ENCODE measurements around the gene SLC25A3. TPM values are rescaled to one million over a fixed set of nuclear protein-coding genes. Genes with fewer than 3 reads are reported as not detected.

SLC25A3 gene
- total RNA-seq, 1 experiment from 2014 or later = 547 TPM

- H3K4me1 ChIP-seq (ENCODE audit: insufficient read depth, low read length) = 0 out of 2 replicates have a peak, but pooled peaks cover 6% of the 10 kb centered on the region
- H3K27me3 ChIP-seq (ENCODE audit: low read length) = no peaks in the 10 kb centered on the region
- ChIA-PET CTCF (no interaction called here), POLR2A (ENCODE audit: unreplicated experiment) (no interaction called here)
- ATAC-seq (peak; percentile 40; the same call in 1 of the 2 replicates), DNase-seq (peak; percentile 70)
- intact Hi-C loops (cut with micrococcal nuclease) = no loop called here
- BruUV-seq (replicated peaks) = no TSS peak
- no peaks in the 10 kb centered on the region for H3F3A ChIP-seq (ENCODE audit: low read length, unreplicated experiment)
- no peak overlapping the region for H2AFZ ChIP-seq (ENCODE audit: low read length)
- no peak overlapping the region for H3K27ac ChIP-seq (ENCODE audit: low read length)
- no peak overlapping the region for H3K9ac ChIP-seq (ENCODE audit: low read length)
- no peak overlapping the region; the same call in 1 of the 2 replicates for H3K4me2 ChIP-seq (ENCODE audit: low read length)
- no peaks in the 10 kb centered on the region for H3K9me2 ChIP-seq (replicated peaks; ENCODE audit: low read length)
- H3K9me3 ChIP-seq (ENCODE audit: low read length) = no peaks in the 10 kb centered on the region
- H3K4me3 ChIP-seq (ENCODE audit: low read length) = no peak overlapping the region
- H3K36me3 ChIP-seq (ENCODE audit: low read depth, low read length) = no peaks in the 10 kb centered on the region
- no peaks in the 10 kb centered on the region for H3K79me2 ChIP-seq (ENCODE audit: low read length)
- no peaks in the 10 kb centered on the region for H4K20me1 ChIP-seq (ENCODE audit: low read length)
- no peak for TF ChIP-seq EZH2phosphoT487 (IDR thresholded peaks at IDR 0.05; ENCODE audit: borderline replicate concordance, low read length)
- TF ChIP-seq EZH2 (IDR thresholded peaks at IDR 0.05; ENCODE audit: low read length, unreplicated experiment) = no peak
- TF ChIP-seq CTCF (conservative IDR thresholded peaks at IDR 0.05; ENCODE audit: low read depth, low read length) = no peak
Measured at GRCh38 chr12:98582093-98582492, 11.4 kb upstream of the SLC25A3 start.

- ChIA-PET POLR2A (ENCODE audit: unreplicated experiment) (no interaction called here), CTCF (no interaction called here)
- no peak overlapping the region for H2AFZ ChIP-seq (ENCODE audit: low read length)
- 0 out of 2 replicates have a peak, but pooled peaks cover 3% of the 10 kb centered on the region for H3K4me1 ChIP-seq (ENCODE audit: insufficient read depth, low read length)
- intact Hi-C loops (cut with micrococcal nuclease) = no loop called here
- ATAC-seq = no peak
- no peaks in the 10 kb centered on the region for H3K9me3 ChIP-seq (ENCODE audit: low read length)
- no peaks in the 10 kb centered on the region for H3K36me3 ChIP-seq (ENCODE audit: low read depth, low read length)
- no peak overlapping the region for H3K4me2 ChIP-seq (ENCODE audit: low read length)
- no peak for DNase-seq
- no peaks in the 10 kb centered on the region for H3F3A ChIP-seq (ENCODE audit: low read length, unreplicated experiment)
- H3K4me3 ChIP-seq (ENCODE audit: low read length) = no peak overlapping the region
- no peak overlapping the region for H3K27ac ChIP-seq (ENCODE audit: low read length)
- no peaks in the 10 kb centered on the region for H3K9me2 ChIP-seq (replicated peaks; ENCODE audit: low read length)
- BruUV-seq (replicated peaks) = no TSS peak
- TF ChIP-seq CTCF (conservative IDR thresholded peaks at IDR 0.05; ENCODE audit: low read depth, low read length) (no peak), EZH2phosphoT487 (IDR thresholded peaks at IDR 0.05; ENCODE audit: borderline replicate concordance, low read length) (no peak), EZH2 (IDR thresholded peaks at IDR 0.05; ENCODE audit: low read length, unreplicated experiment) (no peak)
- no peak overlapping the region for H3K9ac ChIP-seq (ENCODE audit: low read length)
- H4K20me1 ChIP-seq (ENCODE audit: low read length) = no peaks in the 10 kb centered on the region
- no peaks in the 10 kb centered on the region for H3K79me2 ChIP-seq (ENCODE audit: low read length)
- no peaks in the 10 kb centered on the region for H3K27me3 ChIP-seq (ENCODE audit: low read length)
Measured at GRCh38 chr12:98587084-98587483, 6.4 kb upstream of the SLC25A3 start.

- no peak for TF ChIP-seq EZH2 (IDR thresholded peaks at IDR 0.05; ENCODE audit: low read length, unreplicated experiment)
- no peak for TF ChIP-seq CTCF (conservative IDR thresholded peaks at IDR 0.05; ENCODE audit: low read depth, low read length)
- no peak for TF ChIP-seq EZH2phosphoT487 (IDR thresholded peaks at IDR 0.05; ENCODE audit: borderline replicate concordance, low read length)
- H3K4me1 ChIP-seq (ENCODE audit: insufficient read depth, low read length) = peaks cover 12% of the 10 kb centered on the region
- H3K27ac ChIP-seq (ENCODE audit: low read length) = no peak overlapping the region
- H3K9me3 ChIP-seq (ENCODE audit: low read length) = no peaks in the 10 kb centered on the region
- H3K4me3 ChIP-seq (ENCODE audit: low read length) = no peak overlapping the region
- peaks cover 20% of the 10 kb centered on the region for H3K36me3 ChIP-seq (ENCODE audit: low read depth, low read length)
- intact Hi-C loops (cut with micrococcal nuclease) = no loop called here
- H3F3A ChIP-seq (ENCODE audit: low read length, unreplicated experiment) = no peaks in the 10 kb centered on the region
- BruUV-seq (replicated peaks) = no TSS peak
- H3K9me2 ChIP-seq (replicated peaks; ENCODE audit: low read length) = no peaks in the 10 kb centered on the region
- ATAC-seq = no peak
- ChIA-PET POLR2A (ENCODE audit: unreplicated experiment) (no interaction called here), CTCF (interaction anchor here (0.7 to 1.4 kb wide), 2 partner anchors 24 to 174 kb away, joined by 3 to 5 read pairs; no protein-coding TSS in a partner anchor)
- H4K20me1 ChIP-seq (ENCODE audit: low read length) = peaks cover 23% of the 10 kb centered on the region
- no peak overlapping the region for H2AFZ ChIP-seq (ENCODE audit: low read length)
- no peak overlapping the region for H3K4me2 ChIP-seq (ENCODE audit: low read length)
- peaks cover 33% of the 10 kb centered on the region for H3K79me2 ChIP-seq (ENCODE audit: low read length)
- H3K9ac ChIP-seq (ENCODE audit: low read length) = no peak overlapping the region
- no peak for DNase-seq
- no peaks in the 10 kb centered on the region for H3K27me3 ChIP-seq (ENCODE audit: low read length)
Measured at GRCh38 chr12:98591209-98591608, 2.3 kb upstream of the SLC25A3 start.

All from PC-3 (cell line).